Activated T-cell treated with anti-CD3 and anti-CD28 coated beads for 1 hour (primary cell): ENCODE data around the gene MARS1.
"Not testable (repeated sequence)": the region's sequence is repeated elsewhere in the genome, so short reads cannot be mapped to it uniquely, and the experiment has no call there.

Experiments
- DNase-seq: peaks from one replicate; pipeline ENCODE4 v3.0.0-alpha.2; 2020; ENCODE audit warnings: low read depth

The MARS1 gene

GRCh38 chr12:57517718-57518117, 29.9 kb downstream of the MARS1 start:
- not testable (repeated sequence) for DNase-seq

DNA sequence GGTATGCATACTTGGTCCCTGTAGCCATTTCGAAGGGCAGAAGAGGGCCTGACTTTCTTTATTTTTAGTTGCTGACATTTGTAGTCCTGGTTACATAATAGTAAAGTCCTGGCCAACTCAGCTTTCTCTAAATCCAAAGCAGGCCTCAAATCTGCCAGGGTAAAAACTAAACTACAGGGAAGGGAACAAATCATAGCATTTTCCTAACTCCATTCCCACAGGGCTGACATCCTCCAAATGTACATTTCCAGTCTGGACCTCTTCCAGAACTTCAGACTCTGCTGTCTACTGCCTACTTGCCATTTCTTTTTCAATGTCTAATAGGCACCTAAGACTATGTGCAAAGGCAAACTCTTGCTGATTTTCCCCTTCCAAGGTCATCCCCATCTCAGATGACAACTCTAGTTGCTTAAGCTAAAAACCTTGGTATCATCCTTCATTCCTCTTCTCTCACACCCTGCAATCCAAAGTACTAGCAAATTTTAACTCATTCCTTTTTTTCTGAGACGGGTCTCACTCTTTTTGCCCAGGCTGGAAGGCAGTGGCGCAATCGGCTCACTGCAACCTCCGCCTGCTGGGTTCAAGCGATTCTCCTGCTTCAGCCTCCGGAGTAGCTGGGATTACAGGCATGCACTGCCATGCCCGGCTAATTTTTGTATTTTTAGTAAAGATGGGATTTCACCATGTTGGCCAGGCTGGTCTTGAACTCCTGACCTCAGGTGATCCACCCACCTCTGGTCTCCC, 30.5 kb downstream of the MARS1 start:
- no peak for DNase-seq

DNA sequence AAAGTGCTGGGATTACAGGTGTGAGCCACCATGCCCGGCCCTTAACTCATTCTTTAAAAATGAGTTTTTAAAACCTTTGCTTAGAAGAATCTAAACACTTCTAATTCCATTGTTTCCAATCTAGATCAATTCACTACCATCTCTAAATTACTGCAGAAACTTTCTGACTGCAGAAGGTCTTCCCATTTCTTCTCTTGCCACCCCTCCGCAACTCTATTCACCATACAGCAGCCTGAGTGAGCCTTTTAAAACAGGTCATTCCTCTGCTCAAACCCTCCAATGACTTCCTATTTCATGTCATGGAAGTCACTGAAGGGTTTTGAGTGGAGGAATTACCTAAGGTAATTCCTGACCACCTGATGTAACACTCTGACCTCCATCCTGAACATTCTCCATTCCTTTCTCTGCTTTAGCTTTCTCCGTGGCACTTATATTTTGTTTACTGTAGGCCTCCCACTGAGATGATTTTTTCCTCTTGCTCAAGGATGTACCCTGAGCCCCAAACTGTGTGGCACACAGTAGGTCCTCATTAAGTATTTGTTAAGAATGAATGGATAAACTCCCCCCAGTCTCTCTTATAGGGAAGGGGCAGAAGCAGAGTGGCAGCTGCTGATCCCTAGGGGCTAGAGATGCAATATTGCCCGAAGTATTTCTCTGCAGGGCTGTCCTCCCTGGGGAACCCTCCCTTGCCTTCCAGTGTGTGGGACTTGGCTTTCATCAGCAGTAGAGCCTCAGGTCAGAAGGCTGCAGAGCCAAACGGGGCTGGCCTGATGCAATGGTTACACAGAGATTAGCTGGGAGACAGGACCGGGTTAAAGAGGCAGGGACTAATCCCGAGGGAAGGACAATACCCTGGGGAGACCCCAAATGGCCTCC, 31.3 kb downstream of the MARS1 start:
- DNase-seq: no peak

DNA sequence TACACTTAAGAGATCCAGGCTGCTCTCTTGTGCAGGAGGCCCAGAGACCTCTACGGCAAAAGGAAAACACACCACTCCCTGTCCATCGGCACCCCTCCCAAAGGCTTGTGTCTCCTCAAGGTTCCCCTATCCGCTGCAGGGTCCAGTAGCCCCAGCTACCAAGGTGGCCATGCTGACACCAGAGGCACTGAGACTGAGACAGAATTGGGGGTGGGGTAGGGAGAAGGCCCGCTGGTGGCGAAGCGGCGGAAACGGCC, 31.9 kb downstream of the MARS1 start:
- DNase-seq: peak; percentile 16

DNA sequence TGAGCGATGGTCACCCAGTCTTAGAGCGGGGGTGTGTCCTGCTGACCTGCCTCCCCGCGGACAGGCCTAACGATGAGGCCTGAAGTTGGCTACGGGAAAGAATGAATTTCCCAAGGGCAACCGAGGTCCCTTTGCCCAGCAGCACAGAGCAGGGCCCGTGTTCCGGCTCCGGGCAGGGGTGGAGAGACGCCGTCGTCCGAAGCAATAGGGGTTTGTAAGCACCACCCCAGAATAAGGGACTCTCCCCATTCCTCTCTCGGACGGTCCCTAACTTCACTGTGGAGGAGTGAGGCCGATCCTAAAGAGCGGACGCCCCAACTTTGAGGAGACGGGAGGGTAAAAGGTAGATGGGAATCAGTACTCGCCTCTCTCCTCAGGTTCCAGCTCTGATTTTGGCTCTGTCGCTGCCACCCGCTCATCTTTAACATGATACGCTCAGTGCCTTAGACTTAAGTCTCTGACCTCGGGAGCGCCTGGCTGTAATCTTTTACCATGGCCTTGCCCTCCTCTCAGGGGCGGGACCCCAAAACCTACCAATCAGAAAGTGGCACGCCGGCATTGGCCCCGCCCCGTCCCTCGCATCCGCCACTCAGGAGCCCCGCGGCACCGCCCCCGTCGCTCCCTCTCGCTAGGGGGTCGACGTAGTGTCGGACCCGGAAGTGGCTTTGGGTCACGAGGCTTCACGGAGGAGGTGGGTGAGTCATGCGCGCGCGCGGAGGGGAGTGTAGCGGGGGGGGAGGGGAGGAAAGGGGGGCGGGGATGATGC, 32.4 kb downstream of the MARS1 start, which contains the start of gene DDIT3:
Gene DDIT3 (minus strand): TSS at position 462 of the 766 bp plus-strand sequence. CDS start 3,108 bp downstream, outside the sequence.
- peak; percentile 99 for DNase-seq

DNA sequence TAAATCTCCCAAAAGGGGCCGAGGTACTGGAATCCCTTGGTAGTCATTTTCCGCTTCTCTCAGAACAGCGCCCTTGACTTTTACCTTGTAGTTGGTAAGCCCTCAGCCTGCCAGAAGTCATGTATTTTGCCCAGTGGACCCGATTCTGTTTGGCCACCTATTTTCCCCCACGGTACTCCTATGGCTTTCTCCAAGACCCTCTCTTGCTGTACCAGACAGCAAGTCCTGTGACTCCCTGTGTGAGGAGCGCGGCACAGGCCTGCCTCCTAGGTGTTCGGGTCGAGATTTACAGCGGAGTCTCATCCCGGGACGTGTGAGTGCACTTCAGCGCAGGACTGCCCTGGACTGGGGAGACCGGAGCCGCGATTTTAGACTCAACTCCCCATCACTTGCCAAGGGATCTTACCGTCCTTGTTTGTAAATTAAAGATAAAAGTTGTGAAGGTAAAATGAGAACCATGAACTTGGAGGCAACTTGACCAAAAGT, 33.7 kb downstream of the MARS1 start:
- DNase-seq: no peak

- DNase-seq: peak; percentile 83
Measured at GRCh38 chr12:57522011-57522886, 34.4 kb downstream of the MARS1 start, which contains the start of gene MBD6. MBD6 (plus strand) TSS chr12:57522824; CDS start chr12:57524304, 1,480 bp downstream.

DNA sequence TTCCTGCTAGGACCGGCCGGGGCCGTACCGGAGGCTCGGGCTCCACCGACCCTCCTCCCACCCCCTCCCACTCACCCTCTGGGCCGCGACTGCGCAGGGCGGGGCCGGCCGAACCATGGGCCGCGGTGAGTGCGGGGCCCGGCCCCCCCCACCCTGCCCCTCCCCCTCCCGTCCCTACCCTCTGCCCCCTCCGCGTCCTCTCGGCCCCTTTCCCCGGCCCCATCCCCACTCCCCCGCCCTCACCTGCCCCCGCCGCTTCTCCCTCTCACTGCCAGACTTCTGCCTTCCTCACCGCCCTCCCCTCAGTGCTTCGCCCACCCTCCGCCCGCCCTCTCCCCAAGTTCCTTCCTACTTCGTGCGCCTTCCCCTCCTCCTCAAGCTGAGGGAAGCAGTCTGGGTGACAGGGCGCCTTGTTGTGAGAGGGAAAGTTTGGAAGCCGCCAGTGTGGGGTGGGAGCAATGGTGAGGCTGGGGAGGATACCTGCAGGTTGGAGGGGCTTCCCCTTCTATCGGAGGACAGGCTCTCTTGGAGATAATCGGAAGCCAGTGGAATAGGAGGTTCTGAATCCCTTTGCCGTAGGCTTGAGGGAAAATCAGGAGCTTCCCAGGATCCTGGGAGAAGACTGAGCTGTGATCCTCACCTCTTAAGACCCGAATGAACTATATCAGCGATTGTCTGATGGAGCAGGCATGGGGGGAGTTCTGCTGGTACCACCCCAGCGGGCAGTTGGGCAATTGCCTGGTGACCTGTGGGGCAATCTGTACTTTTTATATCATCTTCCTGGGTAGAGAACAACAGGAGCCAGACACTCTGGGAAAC, 35.2 kb downstream of the MARS1 start:
- DNase-seq: peak; percentile 28

- DNase-seq: no peak
Measured at GRCh38 chr12:57523706-57524614, 36.1 kb downstream of the MARS1 start.

GRCh38 chr12:57524814-57525614, 37.1 kb downstream of the MARS1 start:
- DNase-seq: no peak

GRCh38 chr12:57525615-57526383, 37.9 kb downstream of the MARS1 start:
- no peak for DNase-seq

GRCh38 chr12:57526477-57527126, 38.7 kb downstream of the MARS1 start:
- no peak for DNase-seq

GRCh38 chr12:57527184-57527583, 39.3 kb downstream of the MARS1 start:
- no peak for DNase-seq

DNA sequence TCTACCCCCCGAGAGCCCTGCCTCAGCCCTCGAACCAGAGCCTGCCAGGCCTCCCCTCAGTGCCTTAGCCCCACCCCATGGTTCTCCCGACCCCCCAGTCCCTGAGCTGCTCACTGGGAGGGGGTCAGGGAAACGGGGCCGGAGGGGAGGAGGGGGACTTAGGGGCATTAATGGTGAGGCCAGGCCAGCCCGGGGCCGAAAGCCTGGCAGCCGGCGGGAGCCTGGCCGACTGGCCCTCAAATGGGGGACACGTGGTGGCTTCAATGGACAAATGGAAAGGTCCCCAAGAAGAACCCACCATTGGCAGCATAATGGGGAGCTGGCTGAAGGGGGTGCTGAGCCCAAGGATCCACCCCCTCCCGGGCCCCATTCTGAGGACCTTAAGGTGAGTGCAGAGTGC, 40.3 kb downstream of the MARS1 start:
- no peak for DNase-seq

DNA sequence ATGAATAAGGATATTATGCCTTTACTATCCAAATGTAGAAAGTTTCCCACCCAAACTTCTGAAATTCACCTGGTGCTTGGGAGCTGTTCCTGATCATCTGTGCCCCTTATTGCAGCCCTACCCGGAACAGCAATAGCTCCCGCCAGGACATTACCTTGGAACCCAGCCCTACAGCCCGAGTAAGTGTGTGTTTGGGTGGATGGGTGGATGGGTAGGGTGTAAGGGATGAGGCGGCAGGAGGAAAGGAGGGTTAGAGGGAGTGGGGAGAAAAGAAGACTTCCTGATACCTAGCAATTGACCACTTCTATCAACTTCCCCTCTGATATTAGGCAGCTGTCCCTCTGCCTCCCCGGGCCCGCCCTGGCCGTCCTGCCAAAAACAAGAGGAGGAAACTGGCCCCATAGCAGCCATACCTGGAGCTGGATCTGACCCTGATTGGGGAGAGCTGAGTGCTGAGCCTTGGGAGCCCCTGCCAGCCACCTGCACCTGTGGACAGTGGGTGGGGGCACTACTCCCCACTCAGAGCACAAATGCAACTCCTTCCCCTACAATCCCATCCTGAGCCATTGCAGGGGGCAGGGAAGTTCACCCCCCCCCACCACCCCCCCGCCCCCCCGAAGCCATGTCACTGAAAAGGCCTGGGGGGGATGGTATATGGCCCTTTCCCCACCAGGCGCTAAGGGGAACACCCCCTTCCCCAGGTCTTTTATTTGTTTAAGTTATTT, 41.1 kb downstream of the MARS1 start:
- no peak for DNase-seq

DNA sequence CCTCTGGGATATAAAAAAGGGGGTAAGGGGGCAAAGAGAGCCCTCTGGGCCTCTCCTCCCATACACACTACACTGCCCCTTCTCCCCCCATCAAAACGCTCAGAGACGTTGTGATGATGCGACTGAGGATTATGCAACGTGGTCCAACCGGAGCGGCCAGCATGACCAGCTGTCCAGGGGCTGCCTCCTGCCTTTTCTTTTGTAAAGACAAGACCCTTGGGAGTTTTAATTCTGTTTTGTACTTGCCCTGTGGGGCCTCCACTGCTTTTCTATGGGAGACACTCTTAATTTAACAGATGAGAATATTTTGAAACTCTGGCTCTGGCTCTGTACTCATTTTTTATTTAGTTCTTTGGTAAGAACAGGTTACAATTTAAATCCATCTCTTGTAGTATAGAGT, 42.0 kb downstream of the MARS1 start:
- no peak for DNase-seq
